GM12878 (cell line): ENCODE measurements around the gene RTN4RL1.

Experiments
- BHLHE40 ChIP-seq, 2 experiments: fragments of 450-650 bp in 1 of 2; IDR thresholded peaks; 2 replicates each; pipeline ENCODE4 v1.6.1; 2011 to 2017; ENCODE audit warnings: low read depth in 2 of 2, borderline replicate concordance in 1 of 2, improper control_type of control experiment in 1 of 2, low read length in 1 of 2, mild to moderate bottlenecking in 1 of 2
- EZH2 ChIP-seq: IDR thresholded peaks from 2 replicates; pipeline ENCODE4 v1.6.1; 2012; ENCODE audit warnings: low read depth, mild to moderate bottlenecking, control low read depth, inconsistent platforms, low read length, borderline replicate concordance; ENCODE audit not compliant: control insufficient read depth
- JUND ChIP-seq: IDR thresholded peaks from 2 replicates; pipeline ENCODE4 v1.6.1; 2012; ENCODE audit warnings: low read depth, mild to moderate bottlenecking, low read length, improper control_type of control experiment, moderate library complexity
- POLR2A ChIP-seq: IDR thresholded peaks from 2 replicates; pipeline ENCODE4 v1.6.1; 2011; ENCODE audit warnings: low read depth, mild to moderate bottlenecking, low read length
- POLR2AphosphoS5 ChIP-seq: IDR thresholded peaks from 2 replicates; pipeline ENCODE4 v1.6.1; 2011; ENCODE audit warnings: mild to moderate bottlenecking, low read length, inconsistent platforms
- ZNF274 ChIP-seq: IDR thresholded peaks from one replicate; pipeline ENCODE4 v1.8.0; 2011; ENCODE audit not compliant: insufficient read length, insufficient read depth
- TF ChIP-seq, protein P1 (sequence below), 3 experiments: IDR thresholded peaks in 2 of 3; conservative IDR thresholded peaks in 1 of 3; 2 replicates each; pipeline ENCODE4 v1.5.1; 2011; ENCODE audit warnings: low read depth in 3 of 3, low read length in 3 of 3, mild to moderate bottlenecking in 3 of 3, control low read depth in 2 of 3, moderate library complexity in 2 of 3, inconsistent platforms in 1 of 3, mixed read lengths in 1 of 3; ENCODE audit not compliant: control insufficient read depth in 2 of 3, insufficient read depth in 1 of 3; ENCODE audit errors: extremely low read depth in 1 of 3
- TF ChIP-seq, protein P2 (sequence below): fragments of 450-650 bp; formaldehyde crosslinking; IDR thresholded peaks from 2 replicates; pipeline ENCODE4 v1.5.0; 2022; ENCODE audit warnings: mild to moderate bottlenecking, missing genetic modification characterization

DNA sequence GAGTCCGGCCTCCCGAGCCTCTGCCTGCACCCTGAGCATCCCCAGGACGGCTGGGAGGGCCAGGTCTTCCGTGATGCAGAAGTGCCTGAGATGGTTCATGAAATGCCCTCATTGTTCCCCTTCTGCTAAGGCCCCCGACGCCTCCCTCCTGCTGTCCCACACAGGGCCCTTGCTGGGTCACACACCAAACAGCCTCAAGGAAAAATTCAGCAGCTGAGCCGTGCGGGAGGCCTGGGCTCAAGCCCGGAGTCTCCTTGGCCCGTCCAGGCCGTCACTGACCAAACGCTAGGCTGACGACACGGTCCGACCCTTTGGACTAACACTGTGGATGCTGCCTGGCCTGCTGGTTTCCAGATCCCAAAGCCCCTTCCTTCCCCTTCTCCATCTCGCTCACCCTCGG lies 90.2 kb downstream of the RTN4RL1 start:
- no peak for TF ChIP-seq EZH2
- no peak for TF ChIP-seq POLR2AphosphoS5
- TF ChIP-seq, protein P1, sequence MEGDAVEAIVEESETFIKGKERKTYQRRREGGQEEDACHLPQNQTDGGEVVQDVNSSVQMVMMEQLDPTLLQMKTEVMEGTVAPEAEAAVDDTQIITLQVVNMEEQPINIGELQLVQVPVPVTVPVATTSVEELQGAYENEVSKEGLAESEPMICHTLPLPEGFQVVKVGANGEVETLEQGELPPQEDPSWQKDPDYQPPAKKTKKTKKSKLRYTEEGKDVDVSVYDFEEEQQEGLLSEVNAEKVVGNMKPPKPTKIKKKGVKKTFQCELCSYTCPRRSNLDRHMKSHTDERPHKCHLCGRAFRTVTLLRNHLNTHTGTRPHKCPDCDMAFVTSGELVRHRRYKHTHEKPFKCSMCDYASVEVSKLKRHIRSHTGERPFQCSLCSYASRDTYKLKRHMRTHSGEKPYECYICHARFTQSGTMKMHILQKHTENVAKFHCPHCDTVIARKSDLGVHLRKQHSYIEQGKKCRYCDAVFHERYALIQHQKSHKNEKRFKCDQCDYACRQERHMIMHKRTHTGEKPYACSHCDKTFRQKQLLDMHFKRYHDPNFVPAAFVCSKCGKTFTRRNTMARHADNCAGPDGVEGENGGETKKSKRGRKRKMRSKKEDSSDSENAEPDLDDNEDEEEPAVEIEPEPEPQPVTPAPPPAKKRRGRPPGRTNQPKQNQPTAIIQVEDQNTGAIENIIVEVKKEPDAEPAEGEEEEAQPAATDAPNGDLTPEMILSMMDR (IDR thresholded peaks at IDR 0.05 in 2 of 3, conservative IDR thresholded peaks at IDR 0.05 in 1 of 3; ENCODE audit: control insufficient read depth in 2 of 3, extremely low read depth in 1 of 3, insufficient read depth in 1 of 3, low read depth in 3 of 3, low read length in 3 of 3): no peak
- no peak for TF ChIP-seq ZNF274
- TF ChIP-seq BHLHE40 (IDR thresholded peaks at IDR 0.05; ENCODE audit: borderline replicate concordance in 1 of 2, low read depth in 2 of 2, low read length in 1 of 2): no peak
- TF ChIP-seq JUND: no peak
- TF ChIP-seq POLR2A: no peak
- TF ChIP-seq, protein P2, sequence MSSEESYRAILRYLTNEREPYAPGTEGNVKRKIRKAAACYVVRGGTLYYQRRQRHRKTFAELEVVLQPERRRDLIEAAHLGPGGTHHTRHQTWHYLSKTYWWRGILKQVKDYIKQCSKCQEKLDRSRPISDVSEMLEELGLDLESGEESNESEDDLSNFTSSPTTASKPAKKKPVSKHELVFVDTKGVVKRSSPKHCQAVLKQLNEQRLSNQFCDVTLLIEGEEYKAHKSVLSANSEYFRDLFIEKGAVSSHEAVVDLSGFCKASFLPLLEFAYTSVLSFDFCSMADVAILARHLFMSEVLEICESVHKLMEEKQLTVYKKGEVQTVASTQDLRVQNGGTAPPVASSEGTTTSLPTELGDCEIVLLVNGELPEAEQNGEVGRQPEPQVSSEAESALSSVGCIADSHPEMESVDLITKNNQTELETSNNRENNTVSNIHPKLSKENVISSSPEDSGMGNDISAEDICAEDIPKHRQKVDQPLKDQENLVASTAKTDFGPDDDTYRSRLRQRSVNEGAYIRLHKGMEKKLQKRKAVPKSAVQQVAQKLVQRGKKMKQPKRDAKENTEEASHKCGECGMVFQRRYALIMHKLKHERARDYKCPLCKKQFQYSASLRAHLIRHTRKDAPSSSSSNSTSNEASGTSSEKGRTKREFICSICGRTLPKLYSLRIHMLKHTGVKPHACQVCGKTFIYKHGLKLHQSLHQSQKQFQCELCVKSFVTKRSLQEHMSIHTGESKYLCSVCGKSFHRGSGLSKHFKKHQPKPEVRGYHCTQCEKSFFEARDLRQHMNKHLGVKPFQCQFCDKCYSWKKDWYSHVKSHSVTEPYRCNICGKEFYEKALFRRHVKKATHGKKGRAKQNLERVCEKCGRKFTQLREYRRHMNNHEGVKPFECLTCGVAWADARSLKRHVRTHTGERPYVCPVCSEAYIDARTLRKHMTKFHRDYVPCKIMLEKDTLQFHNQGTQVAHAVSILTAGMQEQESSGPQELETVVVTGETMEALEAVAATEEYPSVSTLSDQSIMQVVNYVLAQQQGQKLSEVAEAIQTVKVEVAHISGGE: no peak
